ENCODE data around the gene PREB. TPM values are rescaled to one million over a fixed set of nuclear protein-coding genes. Genes with fewer than 3 reads are reported as not detected.

The PREB gene
- total and polyA plus RNA-seq, 2 of the 13 experiments (the other 11 are each of a cell fraction or from before 2014, with no cell fraction given), result 112 to 192 TPM

GRCh38 chr2:27133905-27134780, at the start of gene PREB (continued):
- TF ChIP-seq ZNF317 (CRISPR knock-in tag; IDR thresholded peaks at IDR 0.05) (0 out of 2 replicates have a peak, but pooled peaks have one; percentile 57), MTF1 (CRISPR knock-in tag; IDR thresholded peaks at IDR 0.05) (no peak), NPAS2 (CRISPR knock-in tag; IDR thresholded peaks at IDR 0.05; ENCODE audit: borderline replicate concordance) (no peak), CEBPZ (IDR thresholded peaks at IDR 0.05; ENCODE audit: low read length) (no peak), ZNF850 (CRISPR knock-in tag; conservative IDR thresholded peaks at IDR 0.05) (no peak), MYPOP (CRISPR knock-in tag; IDR thresholded peaks at IDR 0.05) (peak; percentile 76), ERF (CRISPR knock-in tag; IDR thresholded peaks at IDR 0.05) (peak; percentile 42; the same call in 1 of the 2 replicates), JARID2 (CRISPR knock-in tag; IDR thresholded peaks at IDR 0.05; ENCODE audit: insufficient replicate concordance) (no peak), ZNF281 (CRISPR knock-in tag; IDR thresholded peaks at IDR 0.05; ENCODE audit: borderline replicate concordance) (no peak), MED1 (CRISPR knock-in tag; IDR thresholded peaks at IDR 0.05) (peak; percentile 70), AGO2 (optimal IDR thresholded peaks at IDR 0.05; ENCODE audit: low read depth, low read length) (peak; percentile 94), CREB3 (CRISPR knock-in tag; IDR thresholded peaks at IDR 0.05) (peak; percentile 66; the same call in 1 of the 2 replicates), SMAD9 (CRISPR knock-in tag; IDR thresholded peaks at IDR 0.05) (no peak)
- TF ChIP-seq, protein P1, sequence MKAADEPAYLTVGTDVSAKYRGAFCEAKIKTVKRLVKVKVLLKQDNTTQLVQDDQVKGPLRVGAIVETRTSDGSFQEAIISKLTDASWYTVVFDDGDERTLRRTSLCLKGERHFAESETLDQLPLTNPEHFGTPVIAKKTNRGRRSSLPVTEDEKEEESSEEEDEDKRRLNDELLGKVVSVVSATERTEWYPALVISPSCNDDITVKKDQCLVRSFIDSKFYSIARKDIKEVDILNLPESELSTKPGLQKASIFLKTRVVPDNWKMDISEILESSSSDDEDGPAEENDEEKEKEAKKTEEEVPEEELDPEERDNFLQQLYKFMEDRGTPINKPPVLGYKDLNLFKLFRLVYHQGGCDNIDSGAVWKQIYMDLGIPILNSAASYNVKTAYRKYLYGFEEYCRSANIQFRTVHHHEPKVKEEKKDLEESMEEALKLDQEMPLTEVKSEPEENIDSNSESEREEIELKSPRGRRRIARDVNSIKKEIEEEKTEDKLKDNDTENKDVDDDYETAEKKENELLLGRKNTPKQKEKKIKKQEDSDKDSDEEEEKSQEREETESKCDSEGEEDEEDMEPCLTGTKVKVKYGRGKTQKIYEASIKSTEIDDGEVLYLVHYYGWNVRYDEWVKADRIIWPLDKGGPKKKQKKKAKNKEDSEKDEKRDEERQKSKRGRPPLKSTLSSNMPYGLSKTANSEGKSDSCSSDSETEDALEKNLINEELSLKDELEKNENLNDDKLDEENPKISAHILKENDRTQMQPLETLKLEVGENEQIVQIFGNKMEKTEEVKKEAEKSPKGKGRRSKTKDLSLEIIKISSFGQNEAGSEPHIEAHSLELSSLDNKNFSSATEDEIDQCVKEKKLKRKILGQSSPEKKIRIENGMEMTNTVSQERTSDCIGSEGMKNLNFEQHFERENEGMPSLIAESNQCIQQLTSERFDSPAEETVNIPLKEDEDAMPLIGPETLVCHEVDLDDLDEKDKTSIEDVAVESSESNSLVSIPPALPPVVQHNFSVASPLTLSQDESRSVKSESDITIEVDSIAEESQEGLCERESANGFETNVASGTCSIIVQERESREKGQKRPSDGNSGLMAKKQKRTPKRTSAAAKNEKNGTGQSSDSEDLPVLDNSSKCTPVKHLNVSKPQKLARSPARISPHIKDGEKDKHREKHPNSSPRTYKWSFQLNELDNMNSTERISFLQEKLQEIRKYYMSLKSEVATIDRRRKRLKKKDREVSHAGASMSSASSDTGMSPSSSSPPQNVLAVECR (CRISPR knock-in tag; IDR thresholded peaks at IDR 0.05; ENCODE audit: borderline replicate concordance), result peak; percentile 86

Data from HepG2 (cell line).